AG04449 (cell line): Measurements from ENCODE around the gene ATG7.

Experiments used
- CTCF ChIA-PET: fragments of 350-600 bp; formaldehyde crosslinking; extraction: SDS; loops from one replicate; lab custom pipeline; 2021; ENCODE audit warnings: antibody characterized with exemption; lab: Yijun Ruan, JAX
- POLR2A ChIA-PET: fragments of 400-600, 350-600 bp; formaldehyde crosslinking; extraction: SDS; loops from one replicate; lab custom pipeline; 2020; ENCODE audit warnings: antibody characterized with exemption, inconsistent platforms; lab: Yijun Ruan, JAX
- DNase-seq: peaks from one replicate; pipeline ENCODE4 v3.0.0-alpha.2; 2010; ENCODE audit warnings: low read depth, low spot score
- H3K4me3 ChIP-seq: 2 replicates; pipeline ENCODE4 v1.5.1; 2011; ENCODE audit warnings: low read depth, mild to moderate bottlenecking, control low read depth, low read length
- TF ChIP-seq, protein P1 (sequence below): IDR thresholded peaks from one replicate; pipeline ENCODE4 v1.5.1; 2011; ENCODE audit warnings: mild to moderate bottlenecking, moderate library complexity, low read length, control low read depth, inconsistent platforms; ENCODE audit not compliant: insufficient read depth; ENCODE audit errors: missing control alignments

The ATG7 gene

GRCh38 chr3:11322931-11323330, 50.7 kb downstream of the ATG7 start:
- no peak for DNase-seq
- no peak overlapping the region for H3K4me3 ChIP-seq
- CTCF ChIA-PET = interaction anchor here (1.2 to 3.7 kb wide), 6 partner anchors 10 to 328 kb away, joined by 3 to 22 read pairs (median 6); no protein-coding TSS in a partner anchor
- TF ChIP-seq, protein P1, sequence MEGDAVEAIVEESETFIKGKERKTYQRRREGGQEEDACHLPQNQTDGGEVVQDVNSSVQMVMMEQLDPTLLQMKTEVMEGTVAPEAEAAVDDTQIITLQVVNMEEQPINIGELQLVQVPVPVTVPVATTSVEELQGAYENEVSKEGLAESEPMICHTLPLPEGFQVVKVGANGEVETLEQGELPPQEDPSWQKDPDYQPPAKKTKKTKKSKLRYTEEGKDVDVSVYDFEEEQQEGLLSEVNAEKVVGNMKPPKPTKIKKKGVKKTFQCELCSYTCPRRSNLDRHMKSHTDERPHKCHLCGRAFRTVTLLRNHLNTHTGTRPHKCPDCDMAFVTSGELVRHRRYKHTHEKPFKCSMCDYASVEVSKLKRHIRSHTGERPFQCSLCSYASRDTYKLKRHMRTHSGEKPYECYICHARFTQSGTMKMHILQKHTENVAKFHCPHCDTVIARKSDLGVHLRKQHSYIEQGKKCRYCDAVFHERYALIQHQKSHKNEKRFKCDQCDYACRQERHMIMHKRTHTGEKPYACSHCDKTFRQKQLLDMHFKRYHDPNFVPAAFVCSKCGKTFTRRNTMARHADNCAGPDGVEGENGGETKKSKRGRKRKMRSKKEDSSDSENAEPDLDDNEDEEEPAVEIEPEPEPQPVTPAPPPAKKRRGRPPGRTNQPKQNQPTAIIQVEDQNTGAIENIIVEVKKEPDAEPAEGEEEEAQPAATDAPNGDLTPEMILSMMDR = no peak
- POLR2A ChIA-PET = no interaction called here

GRCh38 chr3:11323813-11324212, 51.6 kb downstream of the ATG7 start:
- H3K4me3 ChIP-seq = no peak overlapping the region
- no peak for DNase-seq
- TF ChIP-seq, protein P1 = no peak
- ChIA-PET POLR2A (no interaction called here), CTCF (interaction anchor here (1.2 to 2.8 kb wide), 4 partner anchors 11 to 264 kb away, joined by 3 to 10 read pairs (median 5); no protein-coding TSS in a partner anchor)

DNA sequence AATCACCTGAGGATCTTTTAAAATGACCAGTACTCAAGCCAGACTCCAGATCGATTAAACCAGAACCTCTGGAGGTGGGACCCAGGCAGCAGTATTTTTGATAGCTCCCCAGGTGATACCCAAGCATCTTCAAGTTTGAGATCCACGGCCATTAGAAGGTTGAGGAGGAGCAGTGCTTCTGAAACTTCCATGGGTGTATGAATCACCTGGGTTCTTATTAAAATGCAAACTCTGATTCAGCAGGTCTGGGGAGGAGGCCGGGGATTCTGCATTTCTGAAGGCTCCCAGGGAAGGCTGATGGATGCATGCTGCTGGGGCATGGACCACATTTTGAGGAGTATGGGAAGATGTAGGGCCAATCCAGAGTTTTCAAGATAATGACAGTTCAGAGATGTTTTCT, 55.4 kb downstream of the ATG7 start:
- POLR2A ChIA-PET = no interaction called here
- no peak overlapping the region for H3K4me3 ChIP-seq
- CTCF ChIA-PET = interaction anchor here (0.7 to 1.5 kb wide), 2 partner anchors 9 to 171 kb away, joined by 3 to 6 read pairs; no protein-coding TSS in a partner anchor
- TF ChIP-seq, protein P1 = no peak
- no peak for DNase-seq

- TF ChIP-seq, protein P1 = no peak
- DNase-seq = no peak
- ChIA-PET POLR2A (no interaction called here), CTCF (interaction anchor here (0.7 to 1.5 kb wide), 2 partner anchors 8 to 172 kb away, joined by 3 to 6 read pairs; no protein-coding TSS in a partner anchor)
- H3K4me3 ChIP-seq = no peak overlapping the region
Measured at GRCh38 chr3:11328196-11328945, 56.2 kb downstream of the ATG7 start.

- POLR2A ChIA-PET = no interaction called here
Measured at GRCh38 chr3:11329777-11330176, 57.6 kb downstream of the ATG7 start.

More at GRCh38 chr3:11329777-11330176, 57.6 kb downstream of the ATG7 start:
- DNase-seq = no peak
- TF ChIP-seq, protein P1 = no peak
- CTCF ChIA-PET = interaction anchor here (0.6 to 1.8 kb wide), 4 partner anchors 8 to 270 kb away, joined by 3 to 8 read pairs (median 4); no protein-coding TSS in a partner anchor
- H3K4me3 ChIP-seq = no peak overlapping the region
